ENCODE measurements around the gene HDAC1.

DNA sequence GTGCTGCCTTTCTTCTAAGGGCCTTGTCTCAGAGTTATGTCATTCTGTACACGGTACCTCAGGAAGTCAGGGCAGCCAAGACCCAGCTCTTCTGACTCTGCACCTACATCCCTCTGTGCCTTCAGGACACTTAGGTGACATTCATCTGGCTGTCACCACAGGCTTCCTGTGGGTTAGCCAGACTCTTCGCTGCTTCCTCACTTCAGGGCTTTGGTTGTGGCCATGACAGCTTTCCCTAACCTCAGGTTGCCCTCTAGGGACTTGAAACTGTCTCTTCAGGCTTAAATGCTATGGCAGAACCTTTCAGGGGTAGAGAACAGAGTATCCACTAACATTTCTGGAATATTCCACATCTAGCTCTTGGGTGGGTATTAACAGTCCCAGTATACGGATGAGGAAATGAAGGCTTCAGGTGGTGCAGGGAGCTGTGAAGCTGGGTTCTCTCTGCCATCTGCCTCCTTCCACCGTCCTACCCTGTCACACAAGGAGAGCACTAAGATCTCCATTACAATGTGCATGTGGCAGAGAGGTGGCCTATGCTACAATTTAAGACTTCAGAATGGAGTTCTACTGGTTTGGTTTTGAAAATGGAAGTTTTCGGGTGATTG is 80.4 kb downstream of the HDAC1 start:
- TF ChIP-seq POLR2AphosphoS5 (IDR thresholded peaks at IDR 0.05) (no peak), POLR2A (IDR thresholded peaks at IDR 0.05) (no peak), EP300 (IDR thresholded peaks at IDR 0.05) (no peak)
- TF ChIP-seq, protein P1, sequence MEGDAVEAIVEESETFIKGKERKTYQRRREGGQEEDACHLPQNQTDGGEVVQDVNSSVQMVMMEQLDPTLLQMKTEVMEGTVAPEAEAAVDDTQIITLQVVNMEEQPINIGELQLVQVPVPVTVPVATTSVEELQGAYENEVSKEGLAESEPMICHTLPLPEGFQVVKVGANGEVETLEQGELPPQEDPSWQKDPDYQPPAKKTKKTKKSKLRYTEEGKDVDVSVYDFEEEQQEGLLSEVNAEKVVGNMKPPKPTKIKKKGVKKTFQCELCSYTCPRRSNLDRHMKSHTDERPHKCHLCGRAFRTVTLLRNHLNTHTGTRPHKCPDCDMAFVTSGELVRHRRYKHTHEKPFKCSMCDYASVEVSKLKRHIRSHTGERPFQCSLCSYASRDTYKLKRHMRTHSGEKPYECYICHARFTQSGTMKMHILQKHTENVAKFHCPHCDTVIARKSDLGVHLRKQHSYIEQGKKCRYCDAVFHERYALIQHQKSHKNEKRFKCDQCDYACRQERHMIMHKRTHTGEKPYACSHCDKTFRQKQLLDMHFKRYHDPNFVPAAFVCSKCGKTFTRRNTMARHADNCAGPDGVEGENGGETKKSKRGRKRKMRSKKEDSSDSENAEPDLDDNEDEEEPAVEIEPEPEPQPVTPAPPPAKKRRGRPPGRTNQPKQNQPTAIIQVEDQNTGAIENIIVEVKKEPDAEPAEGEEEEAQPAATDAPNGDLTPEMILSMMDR (IDR thresholded peaks at IDR 0.05), result no peak

Data from gastroesophageal sphincter (tissue), 3 donors.